Heart right ventricle (tissue), 16 donors: ENCODE results near the gene MICALL2. TPM values are rescaled to one million over a fixed set of nuclear protein-coding genes. Genes with fewer than 3 reads are reported as not detected.

Experiments used
- ATAC-seq, 8 donors: fragments of 200-7000 bp; cut with Tn5 transposase; one replicate each; pipeline ENCODE4 v1.9.1; 2020; ENCODE audit warnings: mild to moderate bottlenecking in 8 of 8, moderate library complexity in 8 of 8, moderate number of reproducible peaks in 1 of 8
- DNase-seq, 2 donors: peaks; one replicate each; pipeline ENCODE4 v3.0.0-alpha.2; 2020
- H3K27ac ChIP-seq, 10 donors: fragments of 200-600 bp; sonication (generic) in 2 of 10; one replicate each; pipeline versions ENCODE4 v1.5.0 to v1.8.0; 2020 to 2022; ENCODE audit warnings: mild to moderate bottlenecking in 3 of 10
- H3K27me3 ChIP-seq, 7 donors: fragments of 200-600 bp; one replicate each; pipeline ENCODE4 v1.8.0; 2021 to 2022; ENCODE audit warnings: mild to moderate bottlenecking in 2 of 7
- H3K36me3 ChIP-seq, 9 donors: fragments of 200-600 bp; sonication (generic) in 1 of 9; one replicate each; pipeline versions ENCODE4 v1.5.0 to v1.8.0; 2020 to 2022; ENCODE audit warnings: mild to moderate bottlenecking in 2 of 9
- H3K4me1 ChIP-seq, 9 donors: fragments of 200-600 bp; sonication (generic) in 1 of 9; one replicate each; pipeline versions ENCODE4 v1.5.0 to v1.8.0; 2020 to 2022; ENCODE audit warnings: mild to moderate bottlenecking in 4 of 9
- H3K4me3 ChIP-seq, 10 donors: fragments of 200-600 bp; sonication (generic) in 2 of 10; one replicate each; pipeline versions ENCODE4 v1.5.0 to v1.8.0; 2020 to 2022; ENCODE audit warnings: mild to moderate bottlenecking in 7 of 10, moderate library complexity in 2 of 10
- H3K9me3 ChIP-seq, 11 donors: fragments of 200-600 bp in 10 of 11; sonication (generic) in 2 of 11; one replicate each; pipeline versions ENCODE4 v1.5.0 to v1.8.0; 2013 to 2022; ENCODE audit warnings: mild to moderate bottlenecking in 2 of 11, control low read depth in 1 of 11, moderate library complexity in 1 of 11
- CTCF ChIP-seq, 9 donors: fragments of 200-600 bp; sonication (generic) in 2 of 9; IDR thresholded peaks; one replicate each; pipeline versions ENCODE4 v1.5.0 to v1.8.0; 2021 to 2022; ENCODE audit warnings: antibody characterized with exemption in 9 of 9, mild to moderate bottlenecking in 5 of 9, moderate library complexity in 1 of 9
- WGBS, 2 donors: extraction: QIAGEN DNeasy Blood & Tissue Kit; methylation state at CpG; one replicate each; pipeline ENCODE4 v1.1.7; 2013; ENCODE audit warnings: inconsistent platforms in 1 of 2; 5-methylcytosine and 5-hydroxymethylcytosine counted together
- intact Hi-C, 10 donors: fragments of 100-400 bp; cut with DNase I; formaldehyde crosslinking; loops; one replicate each; pipeline versions ENCODE4 v1.11.1 to v1.14.2; 2022
- polyA plus RNA-seq, 2 donors: library from polyadenylated mRNA; stranded (reverse); fragments of 200-250 nt; gene quantifications; one replicate each; pipeline ENCODE4 v1.2.3, GENCODE V29; 2013
- total RNA-seq, 10 donors: library from RNA; stranded (reverse); fragmentation: NEBNext Ultra II Directional in 3 of 10; extraction: Animal tissue kit (Norgen Biotek cat#: 25700) in 3 of 10; gene quantifications; one replicate each; pipeline versions ENCODE4 v1.2.1 to v1.2.4, GENCODE V29; 2021 to 2023
- donor health status: Arrhythmogenic right ventricular cardiomyopathy.
- donor health status: ischemic (EF 13 %, LVEDD 7.1; RV severe dilation, severe dysfunction).
- donor health status: healthy with polysubstance abuse.
- donor health status: DM: no; HTN: yes; CAD: no.
- donor health status: DM: no; HTN: no; CAD: no.
- donor health status: ischemic (EF 25% LVEDD 6.9; RV normal size, moderate dysfunction).
- donor health status: ischemic (EF 25% LVEDD 5.7; RV mildly dilated, moderate dysfunction).
- donor health status: healthy.
- donor health status: DM: yes; HTN: yes; CAD: no.
- donor health status: Ischemic cardiomyopathy.
- donor health status: ischemic (EF 35%, LVEDD 5.7; RV mildly dilated, moderate dysfunction).
- donor health status: nonischemic (EF 11% LVEDD 7.7; RV severe dilation, severe dysfunction).
- donor health status: DM: yes; HTN: yes; CAD: no.
- donor health status: PGD.
- donor health status: ischemic (EF 29% LVEDD 5.4; RV normal size, mild dysfunction).
- donor health status: nonischemic (EF 23%, LVEDD 6.1; RV moderate dilation, normal function).

Gene MICALL2
- total and polyA plus RNA-seq, 12 donors, result 4.6 to 38.3 (median 8.7) TPM

- intact Hi-C loops, result no loop called here
- DNase-seq (no peak), ATAC-seq (no peak)
- H3K9me3 ChIP-seq, result no peaks in the 10 kb centered on the region
- no peaks in the 10 kb centered on the region for H3K4me1 ChIP-seq
- no peak overlapping the region for H3K27ac ChIP-seq
- no peak for TF ChIP-seq CTCF (IDR thresholded peaks at IDR 0.05)
- no peaks in the 10 kb centered on the region for H3K27me3 ChIP-seq
- WGBS, 2 donors, result 93% methylated on average over 20 of the region's 20 CpGs
- H3K4me3 ChIP-seq, result no peak overlapping the region
- H3K36me3 ChIP-seq, result peaks cover 0 to 100% (median 65%) of the 10 kb centered on the region in 9 donors
Observed at GRCh38 chr7:1493129-1493528, 33.9 kb upstream of the MICALL2 start.

DNA sequence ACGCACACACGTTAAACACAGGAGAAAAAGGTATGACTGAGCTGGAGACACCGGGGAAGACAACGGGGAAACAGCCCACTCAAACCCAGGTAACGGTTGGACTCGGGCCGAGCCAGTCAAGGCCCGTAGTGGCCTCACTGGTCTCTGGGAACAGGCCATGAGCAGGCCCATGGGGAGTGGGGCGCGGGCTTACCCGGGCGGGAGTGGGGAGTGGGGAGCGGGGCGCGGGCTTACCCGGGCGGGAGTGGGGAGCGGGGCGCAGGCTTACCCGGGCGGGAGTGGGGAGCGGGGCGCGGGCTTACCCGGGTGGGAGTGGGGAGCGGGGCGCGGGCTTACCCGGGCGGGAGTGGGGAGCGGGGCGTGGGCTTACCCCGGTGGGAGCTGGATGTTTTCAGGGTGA lies 33.4 kb upstream of the MICALL2 start:
- ATAC-seq, result no peak
- Histone ChIP-seq H3K27me3 (no peaks in the 10 kb centered on the region), H3K4me1 (no peaks in the 10 kb centered on the region), H3K27ac (no peak overlapping the region), H3K36me3 (peaks cover 0 to 100% (median 63%) of the 10 kb centered on the region in 9 donors), H3K4me3 (no peak overlapping the region), H3K9me3 (no peaks in the 10 kb centered on the region)
- no peak for TF ChIP-seq CTCF (IDR thresholded peaks at IDR 0.05)
- no peak for DNase-seq
- intact Hi-C loops, result no loop called here
- WGBS, 2 donors, result 91 to 97% methylated on average over 23 to 33 of the region's 33 CpGs

GRCh38 chr7:1492221-1492620 lies 33.0 kb upstream of the MICALL2 start:
- TF ChIP-seq CTCF (IDR thresholded peaks at IDR 0.05), result no peak
- no peak for DNase-seq
- WGBS, 2 donors, result 93 to 94% methylated on average over 10 of the region's 10 CpGs
- no peaks in the 10 kb centered on the region for H3K9me3 ChIP-seq
- intact Hi-C loops, result no loop called here
- H3K36me3 ChIP-seq, result peaks cover 0 to 100% (median 63%) of the 10 kb centered on the region in 9 donors
- no peak overlapping the region for H3K27ac ChIP-seq
- no peak for ATAC-seq
- no peaks in the 10 kb centered on the region for H3K27me3 ChIP-seq
- H3K4me3 ChIP-seq, result no peak overlapping the region
- no peaks in the 10 kb centered on the region for H3K4me1 ChIP-seq

GRCh38 chr7:1490837-1491236 lies 31.6 kb upstream of the MICALL2 start:
- no peak for TF ChIP-seq CTCF (IDR thresholded peaks at IDR 0.05)
- ATAC-seq, result no peak
- 93 to 95% methylated on average over 19 of the region's 19 CpGs for WGBS, 2 donors

More at GRCh38 chr7:1490837-1491236, 31.6 kb upstream of the MICALL2 start:
- no peaks in the 10 kb centered on the region for H3K4me1 ChIP-seq
- intact Hi-C loops, result no loop called here
- no peaks in the 10 kb centered on the region for H3K9me3 ChIP-seq
- H3K4me3 ChIP-seq, result no peak overlapping the region
- H3K36me3 ChIP-seq, result peaks cover 0 to 100% (median 68%) of the 10 kb centered on the region in 9 donors
- H3K27me3 ChIP-seq, result no peaks in the 10 kb centered on the region
- no peak for DNase-seq
- H3K27ac ChIP-seq, result no peak overlapping the region
